K562 (cell line): ENCODE measurements around the gene DENND10.

Experiments used
- ARID3A ChIP-seq: IDR thresholded peaks from 2 replicates; pipeline ENCODE4 v1.6.1; 2012; ENCODE audit warnings: low read depth, low read length, improper control_type of control experiment, borderline replicate concordance
- CBX1 ChIP-seq: sonication (generic); IDR thresholded peaks from 2 replicates; pipeline ENCODE4 v1.6.1; 2016; ENCODE audit warnings: antibody characterized with exemption, low read depth, mild to moderate bottlenecking
- CEBPB ChIP-seq: fragments of 450-650 bp; IDR thresholded peaks from 2 replicates; pipeline ENCODE4 v1.6.1; 2016; ENCODE audit warnings: missing genetic modification characterization, missing compliant biosample characterization
- GABPB1 ChIP-seq: sonication (generic); formaldehyde crosslinking; IDR thresholded peaks from 2 replicates; pipeline ENCODE4 v1.8.0; 2022; ENCODE audit warnings: mild to moderate bottlenecking, missing genetic modification reagents
- HDAC6 ChIP-seq: IDR thresholded peaks from 2 replicates; pipeline ENCODE4 v1.6.1; 2012; ENCODE audit warnings: low read depth, mild to moderate bottlenecking, control low read depth, inconsistent platforms, low read length, moderate library complexity
- POLR2AphosphoS5 ChIP-seq: IDR thresholded peaks from 2 replicates; pipeline ENCODE4 v1.6.1; 2011; ENCODE audit warnings: mild to moderate bottlenecking, low read depth, low read length, moderate library complexity; ENCODE audit not compliant: control insufficient read depth, insufficient read depth
- STAT5A ChIP-seq: IDR thresholded peaks from 2 replicates; pipeline ENCODE4 v1.6.1; 2012; ENCODE audit warnings: low read length, inconsistent platforms, borderline replicate concordance
- TGIF2 ChIP-seq: sonication (generic); formaldehyde crosslinking; IDR thresholded peaks from 2 replicates; pipeline ENCODE4 v1.8.1; 2022; ENCODE audit warnings: mild to moderate bottlenecking, missing genetic modification reagents, moderate library complexity
- TF ChIP-seq, protein P1 (sequence below), 3 experiments: IDR thresholded peaks in 2 of 3; conservative IDR thresholded peaks in 1 of 3; 2 replicates each; pipeline ENCODE4 v1.5.1; 2011 to 2012; ENCODE audit warnings: low read length in 3 of 3, mild to moderate bottlenecking in 3 of 3, control low read depth in 2 of 3, improper control_type of control experiment in 1 of 3, inconsistent platforms in 1 of 3, low read depth in 1 of 3, mixed read lengths in 1 of 3, moderate library complexity in 1 of 3; ENCODE audit not compliant: insufficient read depth in 2 of 3
- TF ChIP-seq, protein P2 (sequence below), 2 experiments: fragments of 450-650 bp in 1 of 2; sonication (generic) in 1 of 2; formaldehyde crosslinking in 1 of 2; IDR thresholded peaks in 1 of 2; conservative IDR thresholded peaks in 1 of 2; 2 replicates each; pipeline versions ENCODE4 v1.6.1 to v1.8.1; 2016 to 2023; ENCODE audit warnings: mild to moderate bottlenecking in 2 of 2, moderate library complexity in 2 of 2, inconsistent platforms in 1 of 2, missing genetic modification reagents in 1 of 2

DNA sequence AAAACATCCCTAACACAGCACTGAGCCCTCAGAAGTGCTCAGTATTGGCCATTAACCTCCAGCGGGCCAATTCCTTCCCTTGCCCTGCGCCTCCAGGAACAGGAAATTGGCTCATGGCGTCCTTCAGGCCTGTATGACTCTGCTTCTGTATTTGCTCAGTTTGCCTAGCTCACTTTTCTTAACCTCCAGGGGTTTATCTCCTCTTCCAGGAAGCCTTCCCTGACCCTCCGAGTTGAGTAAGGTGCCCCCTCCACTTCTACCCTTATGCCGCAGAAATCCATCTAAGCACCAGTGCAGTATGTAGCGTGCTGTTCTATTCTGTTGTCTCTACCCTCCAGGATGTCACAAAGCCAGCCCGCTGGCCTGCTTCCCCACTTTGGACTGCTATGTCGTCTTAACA, 62.7 kb downstream of the DENND10 start:
- TF ChIP-seq HDAC6 = no peak
- no peak for TF ChIP-seq TGIF2
- no peak for TF ChIP-seq ARID3A
- no peak for TF ChIP-seq CBX1
- TF ChIP-seq, protein P1, sequence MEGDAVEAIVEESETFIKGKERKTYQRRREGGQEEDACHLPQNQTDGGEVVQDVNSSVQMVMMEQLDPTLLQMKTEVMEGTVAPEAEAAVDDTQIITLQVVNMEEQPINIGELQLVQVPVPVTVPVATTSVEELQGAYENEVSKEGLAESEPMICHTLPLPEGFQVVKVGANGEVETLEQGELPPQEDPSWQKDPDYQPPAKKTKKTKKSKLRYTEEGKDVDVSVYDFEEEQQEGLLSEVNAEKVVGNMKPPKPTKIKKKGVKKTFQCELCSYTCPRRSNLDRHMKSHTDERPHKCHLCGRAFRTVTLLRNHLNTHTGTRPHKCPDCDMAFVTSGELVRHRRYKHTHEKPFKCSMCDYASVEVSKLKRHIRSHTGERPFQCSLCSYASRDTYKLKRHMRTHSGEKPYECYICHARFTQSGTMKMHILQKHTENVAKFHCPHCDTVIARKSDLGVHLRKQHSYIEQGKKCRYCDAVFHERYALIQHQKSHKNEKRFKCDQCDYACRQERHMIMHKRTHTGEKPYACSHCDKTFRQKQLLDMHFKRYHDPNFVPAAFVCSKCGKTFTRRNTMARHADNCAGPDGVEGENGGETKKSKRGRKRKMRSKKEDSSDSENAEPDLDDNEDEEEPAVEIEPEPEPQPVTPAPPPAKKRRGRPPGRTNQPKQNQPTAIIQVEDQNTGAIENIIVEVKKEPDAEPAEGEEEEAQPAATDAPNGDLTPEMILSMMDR (IDR thresholded peaks at IDR 0.05 in 2 of 3, conservative IDR thresholded peaks at IDR 0.05 in 1 of 3; ENCODE audit: insufficient read depth in 2 of 3, low read depth in 1 of 3, low read length in 3 of 3) = no peak
- TF ChIP-seq CEBPB (tag) = no peak
- no peak for TF ChIP-seq GABPB1 (CRISPR knock-in tag)
- TF ChIP-seq POLR2AphosphoS5 = no peak
- no peak for TF ChIP-seq STAT5A
- TF ChIP-seq, protein P2, sequence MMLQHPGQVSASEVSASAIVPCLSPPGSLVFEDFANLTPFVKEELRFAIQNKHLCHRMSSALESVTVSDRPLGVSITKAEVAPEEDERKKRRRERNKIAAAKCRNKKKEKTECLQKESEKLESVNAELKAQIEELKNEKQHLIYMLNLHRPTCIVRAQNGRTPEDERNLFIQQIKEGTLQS (IDR thresholded peaks at IDR 0.05) = no peak
- TF ChIP-seq, protein P2 (CRISPR knock-in tag; conservative IDR thresholded peaks at IDR 0.05) = no peak
